ENCODE data around the gene PSORS1C1. TPM values are rescaled to one million over a fixed set of nuclear protein-coding genes. Genes with fewer than 3 reads are reported as not detected.

PSORS1C1 gene
- under 0.01 and 0.15 TPM in 2 replicates for total RNA-seq

GRCh38 chr6:31114541-31114878 is at the start of gene PSORS1C1:
PSORS1C1 (plus strand) TSS chr6:31114800; CDS start chr6:31129633, 14,833 bp downstream.

GRCh38 chr6:31112478-31112877 is 2.1 kb upstream of the PSORS1C1 start, which contains the start of gene C6orf15:
C6orf15 (minus strand) TSS chr6:31112575; CDS start chr6:31112555, 20 bp downstream.

GRCh38 chr6:31120151-31120915 is 5.7 kb downstream of the PSORS1C1 start, which contains the start of gene CDSN:
CDSN (minus strand) TSS chr6:31120446; CDS start chr6:31120419, 27 bp downstream.

DNA sequence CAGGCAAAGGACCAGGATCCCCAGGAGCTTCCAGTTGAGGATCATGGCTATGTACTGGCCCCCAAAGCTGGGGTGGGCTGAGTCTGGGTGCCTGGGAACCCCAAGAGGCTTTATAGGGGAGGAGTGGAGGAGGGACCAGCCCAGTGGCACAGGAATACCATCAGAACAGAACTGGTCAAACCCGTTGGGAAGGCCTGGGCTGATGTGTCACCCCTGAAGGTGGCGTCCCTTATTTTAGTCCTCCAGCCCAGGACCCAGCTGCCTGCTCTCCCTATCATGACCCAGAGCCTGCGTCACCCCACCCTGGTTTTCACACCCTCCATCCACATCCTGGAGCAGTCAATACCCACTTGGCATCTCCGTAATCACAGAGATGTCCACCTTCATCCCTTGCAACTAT is 24.4 kb downstream of the PSORS1C1 start, which contains the start of gene PSORS1C2:
Gene PSORS1C2 (minus strand): TSS at position 85 of the 400 bp plus-strand sequence. CDS start 40 bp downstream, at position 45.

DNA sequence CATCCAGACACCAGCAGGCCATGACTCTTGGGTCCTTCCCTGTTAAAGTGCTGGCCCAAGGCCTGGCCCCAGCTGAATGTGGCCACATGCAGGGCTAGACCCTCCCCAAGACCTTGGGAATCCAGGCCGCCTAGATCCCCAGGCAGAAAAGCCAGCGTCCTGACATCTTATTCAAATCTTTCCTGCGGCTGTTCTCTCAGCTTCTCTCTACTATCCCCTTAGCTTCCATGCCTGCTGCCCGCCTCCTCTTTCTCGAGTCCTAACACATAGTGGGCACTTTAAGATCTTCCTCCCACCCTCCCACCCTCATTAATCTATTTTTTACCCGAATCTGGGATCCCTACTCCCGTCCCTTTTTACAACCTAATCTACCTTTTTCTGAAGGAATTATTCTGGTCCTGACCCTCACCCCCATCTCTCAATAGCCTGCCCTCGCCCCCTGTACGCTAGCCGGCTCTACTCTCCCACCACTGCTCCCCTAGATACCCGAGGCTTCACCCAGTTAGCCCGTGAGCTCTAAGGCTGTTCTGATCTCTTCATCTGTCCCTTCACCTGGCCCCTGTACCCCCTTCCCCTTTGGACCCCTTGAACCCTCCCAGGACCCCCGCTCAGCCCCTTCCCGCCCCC is 43.0 kb downstream of the PSORS1C1 start, which contains the start of gene CCHCR1:
Gene CCHCR1 (minus strand): TSS at position 290 of the 627 bp plus-strand sequence. CDS start 202 bp downstream, at position 88.

DNA sequence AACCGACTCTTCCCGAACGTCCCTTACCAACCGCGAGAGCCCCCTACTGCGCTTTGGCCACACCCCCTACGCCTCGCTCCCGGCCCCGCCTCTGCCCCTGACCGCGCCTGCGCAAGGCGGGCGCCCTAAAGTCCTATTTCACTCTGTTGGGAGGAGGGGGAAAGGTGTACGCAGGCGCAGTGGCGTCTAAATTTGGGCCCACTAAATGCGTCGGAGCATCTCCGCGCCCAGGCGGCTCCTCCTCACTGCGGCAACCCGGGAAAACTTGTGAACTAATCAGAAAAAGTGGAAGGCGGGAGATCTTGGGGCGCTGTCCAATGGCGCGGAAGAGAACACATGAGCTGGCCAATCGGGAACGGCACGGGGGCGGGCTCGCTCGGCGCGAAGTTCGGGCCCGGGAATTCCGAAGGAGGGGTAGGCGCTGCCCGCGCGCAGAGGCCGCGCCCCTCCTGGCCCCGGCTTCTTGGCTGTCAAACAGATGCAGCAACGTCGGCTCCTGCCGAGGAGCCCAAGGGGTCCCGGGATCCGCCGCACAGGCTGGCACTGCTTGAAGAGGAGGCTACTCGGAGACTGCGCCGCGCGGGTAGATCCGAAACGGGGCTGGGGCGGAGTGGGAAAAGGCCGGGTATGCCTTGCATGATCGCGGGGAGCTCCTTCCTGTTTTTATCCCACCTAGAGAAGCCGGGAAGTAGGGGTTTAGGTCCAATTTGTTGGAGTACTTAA is 43.7 kb downstream of the PSORS1C1 start, which contains the start of gene TCF19:
Gene TCF19 (plus strand): TSS at position 450 of the 723 bp plus-strand sequence. CDS start 881 bp downstream, outside the sequence.

GRCh38 chr6:31170600-31170881 is 55.9 kb downstream of the PSORS1C1 start, which contains the start of gene POU5F1:
POU5F1 (minus strand) TSS chr6:31170682; CDS start chr6:31170620, 62 bp downstream.

Other genes with a start within 250 kb of the PSORS1C1 start
- 12.3 and 13.1 TPM in 2 replicates for gene DDR1, start 230.3 kb upstream of the PSORS1C1 start, total RNA-seq
- gene GTF2H4, start 206.6 kb upstream of the PSORS1C1 start, total RNA-seq: 9.4 and 10.9 TPM in 2 replicates
- gene VARS2, start 200.6 kb upstream of the PSORS1C1 start, total RNA-seq: 23.0 and 25.9 TPM in 2 replicates
- not detected in 2 replicates for gene SFTA2, start 182.6 kb upstream of the PSORS1C1 start, total RNA-seq
- not detected in 2 replicates for gene MUCL3, start 173.8 kb upstream of the PSORS1C1 start, total RNA-seq
- gene MUC21, start 131.1 kb upstream of the PSORS1C1 start, total RNA-seq: not detected in 2 replicates
- not detected in 2 replicates for gene MUC22, start 104.3 kb upstream of the PSORS1C1 start, total RNA-seq
- not detected in 2 replicates for gene C6orf15, start 2.2 kb upstream of the PSORS1C1 start, total RNA-seq
- not detected in 2 replicates for gene CDSN, start 5.6 kb downstream of the PSORS1C1 start, total RNA-seq
- not detected in 2 replicates for gene PSORS1C2, start 24.3 kb downstream of the PSORS1C1 start, total RNA-seq
- gene CCHCR1, start 43.0 kb downstream of the PSORS1C1 start, total RNA-seq: 19.9 and 23.9 TPM in 2 replicates
- 52.1 and 56.8 TPM in 2 replicates for gene TCF19, start 43.8 kb downstream of the PSORS1C1 start, total RNA-seq
- not detected in 2 replicates for gene POU5F1, start 55.9 kb downstream of the PSORS1C1 start, total RNA-seq
- 36.5 and 42.2 TPM in 2 replicates for gene HLA-C, start 157.3 kb downstream of the PSORS1C1 start, total RNA-seq
- gene HLA-B, start 242.4 kb downstream of the PSORS1C1 start, total RNA-seq: 39.8 and 53.1 TPM in 2 replicates

Data from bronchus fibroblast of lung (primary cell).